ENCODE data around the gene PPP1R1B.

PPP1R1B gene

DNA sequence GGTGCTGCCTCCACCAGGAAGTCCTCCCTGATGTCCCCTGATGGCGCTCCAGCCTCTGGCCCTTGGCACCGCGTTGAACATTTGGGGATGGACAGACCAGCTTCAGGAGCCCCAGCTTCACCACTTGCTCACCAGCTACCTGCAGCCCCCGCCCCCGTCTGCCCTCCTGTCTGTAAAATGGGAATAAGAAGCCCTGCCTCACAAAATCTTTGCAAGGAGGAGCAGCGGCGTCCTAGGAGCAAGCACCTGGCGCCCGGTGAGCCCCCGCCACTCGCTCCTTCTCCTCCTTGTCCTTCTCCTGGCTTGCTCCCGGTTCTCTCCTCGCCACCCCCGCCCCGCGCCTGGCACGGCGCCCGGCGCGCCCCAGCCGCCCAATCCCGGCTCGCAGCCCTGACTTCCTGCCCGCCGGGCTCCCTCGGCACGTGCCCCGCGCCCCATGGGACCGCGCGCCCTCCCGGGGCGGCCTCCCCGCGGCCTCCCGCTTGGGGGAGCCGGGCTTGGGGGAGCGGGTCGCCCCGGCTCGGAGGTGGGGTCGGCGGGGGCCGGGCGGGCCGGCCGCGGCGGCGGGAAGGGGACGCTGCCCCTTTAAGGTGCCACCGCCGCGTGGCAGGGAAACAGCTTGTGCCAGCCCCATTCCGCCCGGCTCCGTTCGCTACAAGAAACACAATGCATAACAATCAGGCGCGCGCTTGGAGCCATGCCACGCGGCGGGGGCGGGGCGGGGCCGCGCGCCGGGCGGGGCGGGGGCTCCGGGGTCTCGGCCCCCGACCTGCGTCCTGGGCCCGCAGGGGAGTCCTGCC is 9.1 kb upstream of the PPP1R1B start:
- peak; percentile 40 for DNase-seq

DNA sequence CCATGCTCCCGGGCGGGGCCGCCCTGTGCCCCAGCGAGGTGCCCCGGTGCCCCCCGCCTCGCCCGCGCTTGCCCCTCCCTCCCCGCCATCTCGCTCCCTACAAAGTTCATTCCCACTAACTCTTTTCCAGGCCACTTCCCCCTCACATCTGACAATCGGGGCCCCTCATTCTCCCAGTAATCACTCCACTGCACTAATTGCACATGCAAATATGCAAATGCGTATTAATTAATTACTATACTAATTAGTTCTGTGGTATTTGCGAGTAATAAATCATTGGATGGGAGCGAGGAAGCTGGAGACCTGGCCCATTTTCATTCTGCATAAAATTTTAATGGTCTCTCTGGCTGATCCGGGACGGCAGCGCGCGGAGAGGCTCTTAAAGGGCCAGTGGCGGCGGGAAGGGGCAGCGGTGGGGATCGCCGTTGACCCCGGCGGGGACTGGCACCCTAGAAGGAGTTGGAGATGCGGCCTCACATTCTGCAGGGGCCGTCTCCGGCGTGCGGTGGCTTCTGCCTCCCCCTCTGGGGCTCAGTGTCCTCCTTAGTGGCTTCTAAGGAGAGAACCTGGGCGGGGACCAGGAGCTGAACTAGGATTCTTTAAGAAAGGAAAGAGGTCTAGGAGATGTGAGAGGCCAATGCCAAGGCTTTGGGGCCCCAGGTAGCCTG is 8.4 kb upstream of the PPP1R1B start:
- no peak for DNase-seq

GRCh38 chr17:39618956-39619785 is 7.6 kb upstream of the PPP1R1B start:
- no peak for DNase-seq

DNA sequence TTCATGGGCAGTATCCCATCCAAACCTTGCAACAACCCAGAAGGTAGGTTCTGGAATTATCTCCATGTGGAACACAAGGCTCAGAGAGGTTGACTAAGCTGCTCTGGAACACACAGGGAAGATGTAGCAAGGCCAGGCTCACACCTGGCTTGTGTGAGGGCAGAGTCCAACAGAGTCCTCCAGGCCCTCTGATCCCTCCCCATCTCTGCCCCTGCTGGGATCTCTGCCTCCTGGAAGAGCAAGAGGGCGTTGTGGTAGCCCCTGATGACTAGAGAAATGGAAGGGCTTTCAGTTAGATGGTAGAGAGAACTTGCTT is 7.0 kb upstream of the PPP1R1B start:
- DNase-seq = no peak

GRCh38 chr17:39621523-39622379 is 5.0 kb upstream of the PPP1R1B start:
- DNase-seq = peak; percentile 87

- no peak for DNase-seq
These were observed 4.3 kb upstream of the PPP1R1B start for GRCh38 chr17:39622380-39623006.

DNA sequence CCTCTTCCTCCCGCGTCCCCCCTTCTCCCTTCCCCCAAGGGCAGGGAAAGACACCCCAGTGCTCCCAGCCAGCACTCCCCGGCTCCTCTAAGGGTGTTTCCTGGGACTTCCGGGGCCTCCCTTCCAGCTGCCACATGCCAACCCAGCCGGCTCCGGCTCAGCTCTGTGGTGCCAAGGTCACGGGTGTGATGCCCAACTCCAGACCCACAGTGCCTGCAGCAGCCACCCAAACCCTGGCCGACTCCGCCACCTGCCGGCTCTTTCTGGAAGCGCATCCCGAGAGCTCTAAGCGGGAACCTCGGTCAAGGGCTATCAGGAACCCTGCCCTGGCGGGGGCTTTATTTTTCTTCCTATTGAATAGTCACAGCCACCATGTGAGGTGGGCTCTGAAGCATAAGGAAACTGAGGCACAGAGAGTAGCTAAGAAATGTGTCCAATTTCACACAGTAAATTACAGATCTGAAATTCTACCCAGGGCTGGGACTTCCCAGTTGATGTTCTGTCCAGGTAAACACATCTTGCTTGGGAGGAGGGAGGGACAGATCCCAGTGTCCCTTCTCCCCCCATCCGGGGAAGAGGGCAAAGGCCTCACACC is 3.3 kb upstream of the PPP1R1B start:
- DNase-seq = peak; percentile 81

GRCh38 chr17:39624313-39624712 is 2.4 kb upstream of the PPP1R1B start:
- no peak for DNase-seq

DNA sequence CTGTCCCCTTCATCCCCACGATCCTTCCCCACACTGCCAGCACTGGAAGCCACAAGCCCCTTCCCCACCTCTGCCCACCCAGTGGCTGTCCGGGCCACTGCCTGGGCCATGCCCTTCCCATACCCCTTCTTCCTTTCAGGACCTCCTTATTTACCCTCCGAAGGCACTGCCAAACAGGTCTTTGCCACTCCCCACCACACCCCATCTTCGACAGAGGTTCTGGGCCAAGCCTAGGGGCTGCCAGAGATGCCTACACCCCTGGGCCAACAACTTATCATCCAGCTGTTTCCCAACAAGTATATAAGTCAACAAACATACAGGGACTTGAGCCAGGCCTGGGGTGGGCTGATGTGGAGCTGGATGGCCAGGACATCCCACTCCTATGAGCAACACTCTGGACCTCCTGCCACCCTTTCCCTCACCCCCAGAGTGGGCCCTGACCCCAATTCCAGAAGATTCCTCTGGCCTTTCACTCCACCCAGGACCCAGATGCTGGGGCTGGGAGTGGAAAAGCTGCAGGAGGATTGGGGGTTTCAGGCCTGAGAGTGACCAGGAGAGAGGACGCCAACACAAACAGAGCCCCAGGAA is 1.5 kb upstream of the PPP1R1B start:
- DNase-seq = no peak

DNA sequence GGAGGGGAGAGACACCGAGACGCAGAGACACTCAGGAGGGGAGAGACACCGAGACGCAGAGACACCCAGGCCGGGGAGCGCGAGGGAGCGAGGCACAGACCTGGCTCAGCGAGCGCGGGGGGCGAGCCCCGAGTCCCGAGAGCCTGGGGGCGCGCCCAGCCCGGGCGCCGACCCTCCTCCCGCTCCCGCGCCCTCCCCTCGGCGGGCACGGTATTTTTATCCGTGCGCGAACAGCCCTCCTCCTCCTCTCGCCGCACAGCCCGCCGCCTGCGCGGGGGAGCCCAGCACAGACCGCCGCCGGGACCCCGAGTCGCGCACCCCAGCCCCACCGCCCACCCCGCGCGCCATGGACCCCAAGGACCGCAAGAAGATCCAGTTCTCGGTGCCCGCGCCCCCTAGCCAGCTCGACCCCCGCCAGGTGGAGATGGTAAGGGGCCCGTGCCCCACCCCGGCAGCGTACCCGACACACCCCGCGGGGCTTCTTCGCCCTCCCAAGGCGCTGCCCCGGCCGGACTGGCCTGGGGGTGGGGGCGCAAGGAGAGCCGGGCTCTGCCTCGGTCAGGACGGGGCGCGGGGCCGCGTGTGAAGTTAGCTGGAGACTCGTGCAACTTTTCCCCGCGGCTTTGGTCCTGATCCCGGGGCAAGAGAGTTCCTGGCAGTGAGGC is 427 bp downstream of the PPP1R1B start:
- DNase-seq = no peak

- DNase-seq = no peak
These were observed 1.2 kb downstream of the PPP1R1B start for GRCh38 chr17:39627712-39628516.

- DNase-seq = no peak
These were observed 2.1 kb downstream of the PPP1R1B start for GRCh38 chr17:39628655-39629493.

GRCh38 chr17:39629494-39629880 is 2.7 kb downstream of the PPP1R1B start:
- no peak for DNase-seq

DNA sequence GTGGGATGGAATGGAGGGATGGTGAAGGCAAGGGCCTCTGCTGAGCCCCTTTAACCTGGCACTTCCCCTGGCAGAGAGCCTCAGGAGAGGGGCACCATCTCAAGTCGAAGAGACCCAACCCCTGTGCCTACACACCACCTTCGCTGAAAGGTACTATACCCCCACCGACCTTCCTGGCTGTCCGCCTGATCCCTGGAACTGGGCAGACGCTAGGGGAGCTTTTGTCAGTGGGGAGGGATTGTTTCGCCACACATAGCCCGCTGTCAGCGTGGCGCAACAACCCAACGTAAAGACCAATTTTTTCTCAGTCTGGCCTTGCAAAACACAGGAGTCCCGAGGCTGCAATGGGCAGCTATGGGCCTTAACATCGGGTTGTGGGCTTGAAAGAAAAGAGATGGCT is 3.1 kb downstream of the PPP1R1B start:
- no peak for DNase-seq

DNA sequence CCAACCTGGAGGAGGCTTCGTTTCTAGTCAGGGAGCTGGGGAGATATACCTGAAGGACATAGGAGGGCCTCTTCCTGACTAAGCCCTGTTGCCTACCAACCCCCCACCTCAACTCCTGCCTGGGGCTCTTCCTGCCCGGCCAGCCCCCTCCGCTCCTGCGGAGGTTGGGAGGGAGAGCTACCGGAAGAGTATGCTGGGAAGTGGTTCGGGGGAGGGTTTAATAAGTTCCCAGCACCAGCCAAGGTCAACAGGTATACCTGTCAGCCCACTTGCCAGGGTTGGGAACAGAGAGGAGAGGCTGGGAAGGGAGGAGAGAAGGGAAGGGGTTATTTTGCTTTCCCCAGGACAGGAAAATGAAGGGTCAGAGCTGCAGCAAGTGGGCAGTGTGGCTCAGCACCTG is 4.7 kb downstream of the PPP1R1B start:
- DNase-seq = no peak

GRCh38 chr17:39632153-39632941 is 5.6 kb downstream of the PPP1R1B start:
- no peak for DNase-seq

- DNase-seq = no peak
These were observed 6.9 kb downstream of the PPP1R1B start for GRCh38 chr17:39633570-39634183.

DNA sequence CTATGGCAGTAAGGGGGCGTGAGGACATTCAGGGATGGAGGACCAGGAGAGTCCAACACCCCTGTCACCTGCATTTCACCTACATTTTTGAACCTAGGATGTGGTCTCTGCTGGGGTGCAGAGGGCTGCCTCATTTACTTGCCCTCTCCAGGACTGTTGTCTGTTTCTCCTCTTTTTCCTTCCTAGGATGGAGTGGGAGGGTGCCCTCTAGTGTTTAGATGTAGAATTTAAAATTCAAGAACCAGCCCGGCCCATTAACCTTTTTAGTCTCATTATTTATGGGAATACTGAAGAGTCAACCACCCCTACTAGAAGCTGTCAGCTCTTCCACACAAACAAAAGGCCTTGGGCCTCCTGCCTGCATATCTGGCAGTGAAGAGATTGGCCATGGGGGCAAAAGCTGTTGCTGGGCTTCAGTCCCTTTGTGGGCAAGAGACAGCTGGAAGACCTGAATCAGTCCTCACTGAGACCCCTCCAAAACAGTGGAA is 7.7 kb downstream of the PPP1R1B start:
- no peak for DNase-seq

Data from activated T-cell treated with anti-CD3 and anti-CD28 coated beads for 4 hours (primary cell).